HG03025 (cell line): ENCODE measurements around the gene RPS6KA5.
A peak's percentile ranks its signal among the peaks of the same experiment; 100 is the strongest.
"Not testable (repeated sequence)": the region's sequence is repeated elsewhere in the genome, so short reads cannot be mapped to it uniquely, and the experiment has no call there.

Source experiments
- ATAC-seq: cut with Tn5 transposase; IDR thresholded peaks from one replicate; pipeline ENCODE4 v1.9.1; 2021; ENCODE audit warnings: mild to moderate bottlenecking, moderate library complexity; ENCODE audit not compliant: unreplicated experiment, low FRiP score

RPS6KA5 gene

GRCh38 chr14:91068642-91069041, 8.2 kb upstream of the RPS6KA5 start:
- no peak for ATAC-seq

- no peak for ATAC-seq
These were observed 6.7 kb upstream of the RPS6KA5 start for GRCh38 chr14:91067186-91067585.

- ATAC-seq: no peak
These were observed 4.8 kb upstream of the RPS6KA5 start for GRCh38 chr14:91065266-91065665.

GRCh38 chr14:91063119-91063518, 2.7 kb upstream of the RPS6KA5 start:
- no peak for ATAC-seq

- no peak for ATAC-seq
These were observed 2.2 kb upstream of the RPS6KA5 start for GRCh38 chr14:91062600-91062999.

GRCh38 chr14:91061056-91061887, 831 bp upstream of the RPS6KA5 start:
- ATAC-seq: no peak

- ATAC-seq: peak; percentile 20
These were observed 678 bp downstream of the RPS6KA5 start for GRCh38 chr14:91059576-91060350.

- no peak for ATAC-seq
These were observed 2.3 kb downstream of the RPS6KA5 start for GRCh38 chr14:91058042-91058581.

- no peak for ATAC-seq
These were observed 4.1 kb downstream of the RPS6KA5 start for GRCh38 chr14:91056361-91056760.

GRCh38 chr14:91055016-91055415, 5.4 kb downstream of the RPS6KA5 start:
- ATAC-seq: no peak

GRCh38 chr14:91048676-91049075, 11.8 kb downstream of the RPS6KA5 start:
- no peak for ATAC-seq

GRCh38 chr14:91048265-91048664, 12.2 kb downstream of the RPS6KA5 start:
- ATAC-seq: no peak

- ATAC-seq: no peak
These were observed 13.2 kb downstream of the RPS6KA5 start for GRCh38 chr14:91047174-91047753.

GRCh38 chr14:91046488-91047072, 13.9 kb downstream of the RPS6KA5 start:
- ATAC-seq: no peak

GRCh38 chr14:91041450-91041849, 19.0 kb downstream of the RPS6KA5 start:
- no peak for ATAC-seq

- no peak for ATAC-seq
These were observed 19.9 kb downstream of the RPS6KA5 start for GRCh38 chr14:91040545-91040944.

- ATAC-seq: no peak
These were observed 22.0 kb downstream of the RPS6KA5 start for GRCh38 chr14:91038439-91038838.

GRCh38 chr14:91036741-91037469, 23.5 kb downstream of the RPS6KA5 start:
- ATAC-seq: no peak

GRCh38 chr14:91035855-91036254, 24.6 kb downstream of the RPS6KA5 start:
- peak; percentile 64 for ATAC-seq

GRCh38 chr14:91034379-91034778, 26.1 kb downstream of the RPS6KA5 start:
- ATAC-seq: not testable (repeated sequence)
